A549 (cell line): Measurements from ENCODE around the gene CCDC159. TPM values are rescaled to one million over a fixed set of nuclear protein-coding genes. Genes with fewer than 3 reads are reported as not detected.

Source experiments
- ATAC-seq, 2 experiments: fragments of 200-7000 bp in 1 of 2; fragments of >200 bp in 1 of 2; cut with Nextera tagmentation in 1 of 2; cut with Tn5 transposase in 1 of 2; 3 replicates each; pipeline versions ENCODE4 v1.8.0 to v1.9.1; 2018 to 2020; ENCODE audit warnings: mild to moderate bottlenecking in 1 of 2, moderate library complexity in 1 of 2
- CTCF ChIA-PET: fragments of 300-600 bp; sonication (Branson Sonifier 250); formaldehyde crosslinking; extraction: SDS; loops from one replicate; lab custom pipeline; 2021; ENCODE audit warnings: antibody characterized with exemption, inconsistent platforms; lab: Yijun Ruan, JAX
- POLR2A ChIA-PET: fragments of 350-600 bp; formaldehyde crosslinking; extraction: SDS; loops from one replicate; lab custom pipeline; 2021; ENCODE audit warnings: antibody characterized with exemption, inconsistent platforms; lab: Yijun Ruan, JAX
- DNase-seq, 2 experiments: peaks; one replicate each; pipeline versions ENCODE4 v3.0.0 to v3.0.0-alpha.2; 2011 to 2016; ENCODE audit warnings: low read depth in 1 of 2, low spot score in 1 of 2
- FAIRE-seq: peaks from 2 replicates; lab custom pipeline; 2011; peaks lifted over from hg19 to GRCh38; lab: Jason Lieb, UNC
- H3K27ac ChIP-seq, 2 experiments: fragments of >200 bp; sonication (Bioruptor Twin); formaldehyde crosslinking; 3 replicates each; pipeline ENCODE4 v1.5.1; 2016 to 2017
- H3K4me1 ChIP-seq: fragments of >200 bp; sonication (Bioruptor Twin); formaldehyde crosslinking; 3 replicates; pipeline ENCODE4 v1.6.1; 2016
- H3K4me2 ChIP-seq: fragments of >200 bp; sonication (Bioruptor Twin); formaldehyde crosslinking; 3 replicates; pipeline ENCODE4 v1.6.1; 2016
- H3K4me3 ChIP-seq: fragments of >200 bp; sonication (Bioruptor Twin); formaldehyde crosslinking; 3 replicates; pipeline ENCODE4 v1.5.1; 2016
- H3K9me3 ChIP-seq: fragments of >200 bp; sonication (Bioruptor Twin); formaldehyde crosslinking; 3 replicates; pipeline ENCODE4 v1.6.1; 2016
- ATOH8 ChIP-seq: fragments of 250-450 bp; sonication (Bioruptor Pico); IDR thresholded peaks from 2 replicates; pipeline ENCODE4 v1.5.0; 2020; ENCODE audit warnings: low read depth, mild to moderate bottlenecking, moderate library complexity
- CBX8 ChIP-seq: fragments of 200-600 bp; sonication (generic); IDR thresholded peaks from 2 replicates; pipeline ENCODE4 v1.6.1; 2016
- CHD4 ChIP-seq: fragments of 200-600 bp; sonication (generic); IDR thresholded peaks from 2 replicates; pipeline ENCODE4 v1.6.1; 2016; ENCODE audit warnings: antibody characterized with exemption, mild to moderate bottlenecking, borderline replicate concordance
- EHMT2 ChIP-seq: fragments of 200-600 bp; sonication (generic); IDR thresholded peaks from 2 replicates; pipeline ENCODE4 v1.6.1; 2016; ENCODE audit warnings: antibody characterized with exemption, low read depth, mild to moderate bottlenecking, moderate library complexity
- ESRRA ChIP-seq: fragments of 150-350 bp; IDR thresholded peaks from 2 replicates; pipeline ENCODE4 v1.6.1; 2014; ENCODE audit warnings: mild to moderate bottlenecking, low read length, borderline replicate concordance
- FOSL2 ChIP-seq, 2 experiments: fragments of 450-650 bp in 1 of 2; fragments of >200 bp in 1 of 2; sonication (Bioruptor Twin) in 1 of 2; formaldehyde crosslinking; IDR thresholded peaks; 2 replicates each; pipeline versions ENCODE4 v1.5.0 to v1.6.1; 2016 to 2020; ENCODE audit warnings: mild to moderate bottlenecking in 1 of 2, moderate library complexity in 1 of 2
- GATA3 ChIP-seq: IDR thresholded peaks from 2 replicates; pipeline ENCODE4 v1.6.1; 2012; ENCODE audit warnings: borderline replicate concordance
- HEYL ChIP-seq: fragments of 250-450 bp; sonication (Bioruptor Pico); IDR thresholded peaks from 2 replicates; pipeline ENCODE4 v1.8.0; 2021; ENCODE audit warnings: mild to moderate bottlenecking, moderate library complexity
- HOXB5 ChIP-seq: fragments of 250-450 bp; sonication (Bioruptor Pico); IDR thresholded peaks from 2 replicates; pipeline ENCODE4 v1.5.0; 2020; ENCODE audit warnings: mild to moderate bottlenecking, moderate library complexity
- MAFK ChIP-seq: fragments of 450-650 bp; IDR thresholded peaks from 2 replicates; pipeline ENCODE4 v1.6.1; 2014; ENCODE audit not compliant: partially characterized antibody
- MAX ChIP-seq: IDR thresholded peaks from 2 replicates; pipeline ENCODE4 v1.6.1; 2012
- NPAS2 ChIP-seq: fragments of 250-450 bp; sonication (Bioruptor Pico); IDR thresholded peaks from 2 replicates; pipeline ENCODE4 v1.8.0; 2022; ENCODE audit warnings: mild to moderate bottlenecking, moderate library complexity, borderline replicate concordance
- NR3C1 ChIP-seq: fragments of >200 bp; sonication (Bioruptor Twin); formaldehyde crosslinking; IDR thresholded peaks from 3 replicates; pipeline ENCODE4 v1.6.1; 2017
- RARB ChIP-seq: fragments of 250-450 bp; sonication (Bioruptor Pico); IDR thresholded peaks from 2 replicates; pipeline ENCODE4 v1.8.0; 2021; ENCODE audit warnings: mild to moderate bottlenecking, moderate library complexity
- ZC3H11A ChIP-seq: fragments of 450-650 bp; IDR thresholded peaks from 2 replicates; pipeline ENCODE4 v1.6.1; 2014; ENCODE audit warnings: antibody characterized with exemption, mild to moderate bottlenecking
- ZSCAN20 ChIP-seq: fragments of 250-450 bp; sonication (Bioruptor Pico); IDR thresholded peaks from 2 replicates; pipeline ENCODE4 v1.8.0; 2022; ENCODE audit warnings: mild to moderate bottlenecking, moderate library complexity
- WGBS: methylation state at CpG from one replicate; pipeline ENCODE4 v1.1.6; 2017; ENCODE audit errors: missing lambda C conversion rate; 5-methylcytosine and 5-hydroxymethylcytosine counted together
- polyA plus RNA-seq, 4 experiments: library from polyadenylated mRNA; depleted of rRNA in 3 of 4; stranded (reverse); fragments of >200 nt; fragmentation: RNase III in 1 of 4; extraction: RNeasy Plus Mini Kit Qiagen cat#74134 plus additional on column Dnase treatment in 1 of 4; gene quantifications; 2 replicates in 3 of 4; 3 replicates in 1 of 4; pipeline ENCODE4 v1.2.3, GENCODE V29; 2011 to 2017

CCDC159 gene
- polyA plus RNA-seq, 2 of the 4 experiments (the other 2 are of a cell fraction), result 8.4 to 11.3 TPM

- FAIRE-seq, result no peak
- CTCF ChIA-PET, result interaction anchor here (1.0 kb wide), 2 partner anchors 9 to 14 kb away, joined by 3 read pairs; no protein-coding TSS in a partner anchor
- TF ChIP-seq EHMT2, result no peak
- no peak for TF ChIP-seq MAFK
- TF ChIP-seq GATA3, result no peak
- TF ChIP-seq RARB (CRISPR knock-in tag), result no peak
- TF ChIP-seq NR3C1, result no peak
- no peak for TF ChIP-seq HOXB5 (CRISPR knock-in tag)
- TF ChIP-seq ATOH8 (CRISPR knock-in tag), result no peak
- no peak for TF ChIP-seq ZSCAN20 (CRISPR knock-in tag)
- Histone ChIP-seq H3K27ac (no peak overlapping the region), H3K4me2 (no peak overlapping the region), H3K4me1 (no peaks in the 10 kb centered on the region), H3K4me3 (no peak overlapping the region), H3K9me3 (no peaks in the 10 kb centered on the region)
- no peak for DNase-seq
- no peak for ATAC-seq
- POLR2A ChIA-PET, result no interaction called here
- 77% methylated on average over 13 of the region's 22 CpGs for WGBS
Observed at GRCh38 chr19:11397089-11397610, 50.8 kb downstream of the CCDC159 start.

DNA sequence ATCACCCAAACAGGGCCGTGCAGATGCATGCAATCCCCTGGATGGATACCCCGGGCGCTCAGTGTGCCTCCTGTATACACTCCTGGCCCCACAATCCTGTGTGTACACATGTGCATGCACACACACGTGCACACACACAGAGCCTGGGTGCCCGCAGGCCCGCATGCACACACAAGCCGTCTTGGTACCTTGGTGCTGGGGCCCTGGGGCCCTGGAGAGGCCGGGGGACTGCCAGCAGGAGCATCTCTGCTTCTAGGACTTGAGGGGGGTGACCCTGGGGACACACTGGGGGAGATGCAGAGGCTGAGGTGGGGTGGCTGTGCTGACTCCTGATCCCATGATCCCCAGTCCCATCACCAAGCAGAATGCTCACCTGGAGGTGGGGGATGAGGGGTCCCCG, 53.3 kb downstream of the CCDC159 start:
- POLR2A ChIA-PET, result no interaction called here
- 67% methylated on average over 6 of the region's 9 CpGs for WGBS

DNA sequence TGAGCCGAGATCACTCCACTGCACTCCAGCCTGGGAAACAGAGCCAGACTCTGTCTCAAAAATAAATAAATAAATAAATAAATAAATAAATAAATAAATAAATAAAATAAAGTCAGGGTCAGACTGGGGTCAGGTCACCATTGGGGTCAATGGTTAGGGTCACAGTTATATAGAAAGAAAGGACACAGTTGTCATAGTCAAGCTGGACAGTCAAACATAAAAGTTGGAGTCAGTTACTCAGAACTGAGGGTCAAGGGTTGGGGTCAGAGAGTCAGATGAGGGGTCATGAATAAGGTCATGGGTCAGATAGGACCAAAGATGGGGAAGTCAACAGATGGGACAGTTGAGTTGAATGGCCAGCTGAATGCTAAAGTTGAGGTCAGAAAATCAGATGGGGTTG, 54.5 kb downstream of the CCDC159 start:
- ATAC-seq (no peak), FAIRE-seq (no peak), DNase-seq (no peak)
- Histone ChIP-seq H3K9me3 (no peaks in the 10 kb centered on the region), H3K4me2 (no peak overlapping the region), H3K4me3 (no peak overlapping the region), H3K27ac (no peak overlapping the region), H3K4me1 (no peaks in the 10 kb centered on the region)
- 54% methylated on average over 1 of the region's 1 CpG for WGBS
- TF ChIP-seq HEYL (CRISPR knock-in tag) (no peak), ZC3H11A (peak; percentile 71)
- ChIA-PET POLR2A (no interaction called here), CTCF (interaction anchor here (0.6 to 3.6 kb wide), 3 partner anchors 18 to 376 kb away, joined by 4 to 26 read pairs (median 4); partner anchors contain the start of gene EPOR)

More for the DNA sequence above, 53.3 kb downstream of the CCDC159 start:
- no peak overlapping the region for H3K4me3 ChIP-seq
- CTCF ChIA-PET, result interaction anchor here (0.7 to 3.6 kb wide), 3 partner anchors 16 to 36 kb away, joined by 3 to 26 read pairs (median 3); partner anchors contain the start of genes EPOR and PRKCSH
- no peak overlapping the region for H3K27ac ChIP-seq
- DNase-seq (no peak), FAIRE-seq (no peak), ATAC-seq (no peak)
- H3K4me2 ChIP-seq, result no peak overlapping the region
- H3K9me3 ChIP-seq, result no peaks in the 10 kb centered on the region
- TF ChIP-seq CBX8 (no peak), CHD4 (no peak), GATA3 (no peak), FOSL2 (IDR thresholded peaks at IDR 0.05) (no peak), FOSL2 (CRISPR knock-in tag; IDR thresholded peaks at IDR 0.05) (no peak), NPAS2 (CRISPR knock-in tag) (no peak), MAX (no peak)
- H3K4me1 ChIP-seq, result no peaks in the 10 kb centered on the region

DNA sequence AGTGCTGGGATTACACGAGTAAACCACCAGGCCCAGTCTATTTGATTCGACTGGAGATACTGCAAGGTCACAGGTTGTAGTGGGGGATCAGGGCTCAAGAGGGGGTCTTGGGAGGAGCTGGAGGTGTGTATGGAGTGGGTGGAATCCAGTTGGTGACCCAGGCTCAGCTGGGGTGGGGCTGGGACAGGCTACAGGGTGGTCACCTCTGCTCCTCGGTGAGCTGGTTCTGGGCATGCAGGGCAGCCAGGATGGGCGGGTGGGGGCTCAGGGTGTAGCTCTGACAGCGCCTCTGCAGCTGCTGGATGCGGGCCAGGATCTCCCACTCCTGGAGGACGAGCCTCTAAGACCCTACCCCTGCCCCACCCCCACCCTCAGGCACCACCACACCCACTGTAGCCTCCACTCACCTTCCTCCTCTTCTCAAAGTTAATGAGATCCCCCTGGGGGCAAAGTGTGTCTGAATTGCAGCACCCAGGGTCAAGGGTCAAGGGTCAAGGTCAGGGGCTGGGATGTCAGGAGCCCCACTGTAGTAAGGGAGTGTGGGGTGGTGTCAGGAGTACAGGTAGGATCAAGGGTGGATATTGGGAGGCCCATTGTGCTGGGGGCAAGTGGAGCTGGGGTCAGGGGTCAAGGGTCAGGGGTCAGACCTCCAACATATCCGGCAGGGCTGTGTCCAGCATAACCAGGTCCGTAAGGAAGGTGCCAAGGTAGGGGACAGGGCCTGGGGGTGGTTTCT, 55.7 kb downstream of the CCDC159 start:
- 74% methylated on average over 5 of the region's 9 CpGs for WGBS
- Histone ChIP-seq H3K4me3 (no peak overlapping the region), H3K4me2 (no peak overlapping the region), H3K4me1 (no peaks in the 10 kb centered on the region), H3K27ac (no peak overlapping the region), H3K9me3 (no peaks in the 10 kb centered on the region)
- TF ChIP-seq FOSL2 (IDR thresholded peaks at IDR 0.05) (no peak), FOSL2 (CRISPR knock-in tag; IDR thresholded peaks at IDR 0.05) (no peak), ESRRA (peak; percentile 63; the same call in 1 of the 2 replicates)
- ChIA-PET POLR2A (no interaction called here), CTCF (interaction anchor here (0.9 to 3.6 kb wide), 3 partner anchors 20 to 80 kb away, joined by 4 to 26 read pairs (median 4); partner anchors contain the start of genes EPOR, ODAD3 and PRKCSH)
- FAIRE-seq (no peak), DNase-seq (no peak), ATAC-seq (no peak; a peak in 1 of 6 replicates)

Other genes starting within 250 kb of the CCDC159 start
- gene SPC24, start 190.7 kb upstream of the CCDC159 start, polyA plus RNA-seq (2011; rRNA removed), result 16.3 and 16.5 TPM in 2 replicates
- 21.8 to 22.2 TPM (median 22.2 TPM) in 3 replicates for gene SPC24, start 190.7 kb upstream of the CCDC159 start, polyA plus RNA-seq (2017; fragmentation: RNase III; extraction: RNeasy Plus Mini Kit Qiagen cat#74134 plus additional on column Dnase treatment)
- 20.5 and 35.5 TPM in 2 replicates for gene KANK2, start 149.0 kb upstream of the CCDC159 start, polyA plus RNA-seq (2011; rRNA removed)
- 63.8 to 68.0 TPM (median 66.1 TPM) in 3 replicates for gene KANK2, start 149.0 kb upstream of the CCDC159 start, polyA plus RNA-seq (2017; fragmentation: RNase III; extraction: RNeasy Plus Mini Kit Qiagen cat#74134 plus additional on column Dnase treatment)
- gene ANGPTL8, start 106.9 kb upstream of the CCDC159 start, polyA plus RNA-seq (2011; rRNA removed), result 0.12 TPM in 1 of 2 replicates, not detected in the other
- 0.16 TPM in 1 of 3 replicates, not detected in the others for gene ANGPTL8, start 106.9 kb upstream of the CCDC159 start, polyA plus RNA-seq (2017; fragmentation: RNase III; extraction: RNeasy Plus Mini Kit Qiagen cat#74134 plus additional on column Dnase treatment)
- gene DOCK6, start 84.0 kb upstream of the CCDC159 start, polyA plus RNA-seq (2011; rRNA removed), result 8.0 and 9.6 TPM in 2 replicates
- 7.5 to 10.4 TPM (median 7.6 TPM) in 3 replicates for gene DOCK6, start 84.0 kb upstream of the CCDC159 start, polyA plus RNA-seq (2017; fragmentation: RNase III; extraction: RNeasy Plus Mini Kit Qiagen cat#74134 plus additional on column Dnase treatment)
- gene TSPAN16, start 50.4 kb upstream of the CCDC159 start, polyA plus RNA-seq (2011; rRNA removed), result not detected in 2 replicates
- gene TSPAN16, start 50.4 kb upstream of the CCDC159 start, polyA plus RNA-seq (2017; fragmentation: RNase III; extraction: RNeasy Plus Mini Kit Qiagen cat#74134 plus additional on column Dnase treatment), result not detected in 3 replicates
- 22.3 and 26.8 TPM in 2 replicates for gene RAB3D, start 6.9 kb upstream of the CCDC159 start, polyA plus RNA-seq (2011; rRNA removed)
- 4.1 to 5.6 TPM (median 4.8 TPM) in 3 replicates for gene RAB3D, start 6.9 kb upstream of the CCDC159 start, polyA plus RNA-seq (2017; fragmentation: RNase III; extraction: RNeasy Plus Mini Kit Qiagen cat#74134 plus additional on column Dnase treatment)
- 183 and 230 TPM in 2 replicates for gene TMEM205, start 251 bp upstream of the CCDC159 start, polyA plus RNA-seq (2011; rRNA removed)
- gene TMEM205, start 251 bp upstream of the CCDC159 start, polyA plus RNA-seq (2017; fragmentation: RNase III; extraction: RNeasy Plus Mini Kit Qiagen cat#74134 plus additional on column Dnase treatment), result 91.6 to 92.6 TPM (median 92.3 TPM) in 3 replicates
- 5.6 and 6.3 TPM in 2 replicates for gene PLPPR2, start 8.9 kb downstream of the CCDC159 start, polyA plus RNA-seq (2011; rRNA removed)
- gene PLPPR2, start 8.9 kb downstream of the CCDC159 start, polyA plus RNA-seq (2017; fragmentation: RNase III; extraction: RNeasy Plus Mini Kit Qiagen cat#74134 plus additional on column Dnase treatment), result 8.6 to 12.3 TPM (median 9.7 TPM) in 3 replicates
- 1.2 and 1.3 TPM in 2 replicates for gene SWSAP1, start 28.1 kb downstream of the CCDC159 start, polyA plus RNA-seq (2011; rRNA removed)
- 1.5 to 1.8 TPM (median 1.5 TPM) in 3 replicates for gene SWSAP1, start 28.1 kb downstream of the CCDC159 start, polyA plus RNA-seq (2017; fragmentation: RNase III; extraction: RNeasy Plus Mini Kit Qiagen cat#74134 plus additional on column Dnase treatment)
- 4.4 and 5.2 TPM in 2 replicates for gene EPOR, start 37.8 kb downstream of the CCDC159 start, polyA plus RNA-seq (2011; rRNA removed)
- gene EPOR, start 37.8 kb downstream of the CCDC159 start, polyA plus RNA-seq (2017; fragmentation: RNase III; extraction: RNeasy Plus Mini Kit Qiagen cat#74134 plus additional on column Dnase treatment), result 2.8 to 3.6 TPM (median 3.3 TPM) in 3 replicates
- 1.5 and 1.8 TPM in 2 replicates for gene RGL3, start 72.8 kb downstream of the CCDC159 start, polyA plus RNA-seq (2011; rRNA removed)
- 2.3 to 4.0 TPM (median 3.7 TPM) in 3 replicates for gene RGL3, start 72.8 kb downstream of the CCDC159 start, polyA plus RNA-seq (2017; fragmentation: RNase III; extraction: RNeasy Plus Mini Kit Qiagen cat#74134 plus additional on column Dnase treatment)
- gene ODAD3, start 88.6 kb downstream of the CCDC159 start, polyA plus RNA-seq (2011; rRNA removed), result 0.46 and 0.70 TPM in 2 replicates
- gene ODAD3, start 88.6 kb downstream of the CCDC159 start, polyA plus RNA-seq (2017; fragmentation: RNase III; extraction: RNeasy Plus Mini Kit Qiagen cat#74134 plus additional on column Dnase treatment), result 0.99 to 1.2 TPM (median 1.0 TPM) in 3 replicates
- 75.0 and 102 TPM in 2 replicates for gene PRKCSH, start 89.1 kb downstream of the CCDC159 start, polyA plus RNA-seq (2011; rRNA removed)
- 206 to 215 TPM (median 212 TPM) in 3 replicates for gene PRKCSH, start 89.1 kb downstream of the CCDC159 start, polyA plus RNA-seq (2017; fragmentation: RNase III; extraction: RNeasy Plus Mini Kit Qiagen cat#74134 plus additional on column Dnase treatment)
- gene ELAVL3, start 134.5 kb downstream of the CCDC159 start, polyA plus RNA-seq (2011; rRNA removed), result 0.03 TPM in 1 of 2 replicates, not detected in the other
- gene ELAVL3, start 134.5 kb downstream of the CCDC159 start, polyA plus RNA-seq (2017; fragmentation: RNase III; extraction: RNeasy Plus Mini Kit Qiagen cat#74134 plus additional on column Dnase treatment), result 0.01 to 0.03 TPM in 2 of 3 replicates, not detected in the other
- 2.9 and 3.8 TPM in 2 replicates for gene ZNF653, start 159.3 kb downstream of the CCDC159 start, polyA plus RNA-seq (2011; rRNA removed)
- 2.9 to 4.2 TPM (median 3.8 TPM) in 3 replicates for gene ZNF653, start 159.3 kb downstream of the CCDC159 start, polyA plus RNA-seq (2017; fragmentation: RNase III; extraction: RNeasy Plus Mini Kit Qiagen cat#74134 plus additional on column Dnase treatment)
- 29.7 and 36.6 TPM in 2 replicates for gene ECSIT, start 182.6 kb downstream of the CCDC159 start, polyA plus RNA-seq (2011; rRNA removed)
- 23.0 to 24.4 TPM (median 23.8 TPM) in 3 replicates for gene ECSIT, start 182.6 kb downstream of the CCDC159 start, polyA plus RNA-seq (2017; fragmentation: RNase III; extraction: RNeasy Plus Mini Kit Qiagen cat#74134 plus additional on column Dnase treatment)
- 0.62 and 0.89 TPM in 2 replicates for gene CNN1, start 192.3 kb downstream of the CCDC159 start, polyA plus RNA-seq (2011; rRNA removed)
- gene CNN1, start 192.3 kb downstream of the CCDC159 start, polyA plus RNA-seq (2017; fragmentation: RNase III; extraction: RNeasy Plus Mini Kit Qiagen cat#74134 plus additional on column Dnase treatment), result 0.96 to 1.0 TPM (median 1.00 TPM) in 3 replicates
- 34.4 and 47.9 TPM in 2 replicates for gene ELOF1, start 212.7 kb downstream of the CCDC159 start, polyA plus RNA-seq (2011; rRNA removed)
- 91.5 to 97.3 TPM (median 92.7 TPM) in 3 replicates for gene ELOF1, start 212.7 kb downstream of the CCDC159 start, polyA plus RNA-seq (2017; fragmentation: RNase III; extraction: RNeasy Plus Mini Kit Qiagen cat#74134 plus additional on column Dnase treatment)
- gene ACP5, start 231.1 kb downstream of the CCDC159 start, polyA plus RNA-seq (2011; rRNA removed), result 0.05 TPM in 1 of 2 replicates, not detected in the other
- not detected in 3 replicates for gene ACP5, start 231.1 kb downstream of the CCDC159 start, polyA plus RNA-seq (2017; fragmentation: RNase III; extraction: RNeasy Plus Mini Kit Qiagen cat#74134 plus additional on column Dnase treatment)